SU-DHL-6 (cell line): ENCODE data around the gene FMN1.

Experiments used
- CTCF ChIP-seq: fragments of 200-600 bp; sonication (generic); IDR thresholded peaks from one replicate; pipeline ENCODE4 v1.5.1; 2017; ENCODE audit warnings: antibody characterized with exemption, mild to moderate bottlenecking, low read length, moderate library complexity; ENCODE audit not compliant: insufficient read depth, poor library complexity, severe bottlenecking
- EZH2phosphoT487 ChIP-seq: fragments of 200-600 bp; sonication (generic), shearing (Covaris generic); conservative IDR thresholded peaks from 2 replicates; pipeline ENCODE4 v1.6.1; 2018; ENCODE audit warnings: mild to moderate bottlenecking, antibody characterized with exemption, low read length, moderate library complexity, mixed read lengths

GRCh38 chr15:33027306-33028035 lies 167.0 kb downstream of the FMN1 start:
- no peak for TF ChIP-seq EZH2phosphoT487
- no peak for TF ChIP-seq CTCF
